ENCODE data around the gene SLC13A3. TPM values are rescaled to one million over a fixed set of nuclear protein-coding genes. Genes with fewer than 3 reads are reported as not detected.

SLC13A3 gene
- total RNA-seq, 1 donor from 2014 or later = 7.9 TPM

DNA sequence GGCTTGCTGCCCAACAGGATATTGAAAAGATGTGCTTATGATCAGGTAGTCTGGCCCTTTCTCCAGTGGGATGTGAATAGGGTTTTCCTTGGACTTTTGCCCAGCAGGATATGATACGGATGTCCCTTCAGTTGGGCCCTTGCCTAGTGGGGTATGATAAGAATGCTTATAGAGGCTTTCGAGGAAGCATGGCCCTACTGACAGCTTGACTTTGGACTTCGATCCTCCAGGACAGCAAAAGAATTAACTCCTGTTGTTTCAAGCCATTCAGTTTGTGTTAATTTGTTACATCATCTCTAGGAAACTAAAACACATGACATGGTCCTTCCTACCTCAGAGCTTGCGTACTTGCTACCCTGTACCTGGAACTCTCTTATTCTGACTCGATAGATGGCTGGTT is 128.2 kb downstream of the SLC13A3 start:
- no peak for DNase-seq (ENCODE audit: extremely low spot score, unreplicated experiment)
- H3K4me1 Mint-ChIP-seq (ENCODE audit: unreplicated experiment) = no peaks in the 10 kb centered on the region
- TF ChIP-seq, protein P1, sequence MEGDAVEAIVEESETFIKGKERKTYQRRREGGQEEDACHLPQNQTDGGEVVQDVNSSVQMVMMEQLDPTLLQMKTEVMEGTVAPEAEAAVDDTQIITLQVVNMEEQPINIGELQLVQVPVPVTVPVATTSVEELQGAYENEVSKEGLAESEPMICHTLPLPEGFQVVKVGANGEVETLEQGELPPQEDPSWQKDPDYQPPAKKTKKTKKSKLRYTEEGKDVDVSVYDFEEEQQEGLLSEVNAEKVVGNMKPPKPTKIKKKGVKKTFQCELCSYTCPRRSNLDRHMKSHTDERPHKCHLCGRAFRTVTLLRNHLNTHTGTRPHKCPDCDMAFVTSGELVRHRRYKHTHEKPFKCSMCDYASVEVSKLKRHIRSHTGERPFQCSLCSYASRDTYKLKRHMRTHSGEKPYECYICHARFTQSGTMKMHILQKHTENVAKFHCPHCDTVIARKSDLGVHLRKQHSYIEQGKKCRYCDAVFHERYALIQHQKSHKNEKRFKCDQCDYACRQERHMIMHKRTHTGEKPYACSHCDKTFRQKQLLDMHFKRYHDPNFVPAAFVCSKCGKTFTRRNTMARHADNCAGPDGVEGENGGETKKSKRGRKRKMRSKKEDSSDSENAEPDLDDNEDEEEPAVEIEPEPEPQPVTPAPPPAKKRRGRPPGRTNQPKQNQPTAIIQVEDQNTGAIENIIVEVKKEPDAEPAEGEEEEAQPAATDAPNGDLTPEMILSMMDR (conservative IDR thresholded peaks at IDR 0.05) = no peak
- no peak overlapping the region for H3K27ac Mint-ChIP-seq
- H3K4me3 Mint-ChIP-seq = no peak overlapping the region
- H3K9me3 Mint-ChIP-seq = no peaks in the 10 kb centered on the region
- no peaks in the 10 kb centered on the region for H3K36me3 Mint-ChIP-seq
- H3K27me3 Mint-ChIP-seq = peaks cover 40% of the 10 kb centered on the region

DNA sequence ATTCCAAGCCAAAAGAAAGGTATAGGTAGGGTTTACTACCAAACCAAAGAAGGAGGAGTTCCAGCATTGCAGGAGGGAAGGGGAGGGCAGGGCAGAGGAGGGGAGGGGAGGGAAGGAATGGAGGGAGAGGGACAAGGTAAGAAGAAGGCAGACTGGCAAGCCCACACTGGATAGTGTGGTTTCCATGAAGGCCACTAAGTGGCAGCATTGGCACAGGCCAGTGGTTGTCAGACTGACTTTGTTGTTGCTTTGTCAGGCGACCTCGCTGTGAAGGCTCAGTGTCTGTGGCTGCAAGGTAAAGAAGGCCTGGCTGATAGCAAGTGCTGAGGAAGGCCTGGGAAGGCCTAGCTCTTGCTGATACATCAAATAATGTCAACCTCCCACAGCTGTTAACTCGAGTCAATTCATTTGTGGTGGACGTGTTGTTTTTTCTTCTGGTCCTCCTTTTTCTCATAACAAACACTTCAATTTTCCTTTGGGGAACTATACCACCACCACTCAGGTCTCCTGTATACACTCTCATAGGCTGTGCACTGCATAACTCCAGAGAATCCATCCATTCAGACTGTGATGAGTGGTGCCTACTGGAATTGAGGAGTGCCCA is 130.2 kb downstream of the SLC13A3 start:
- peaks cover 36% of the 10 kb centered on the region for H3K27me3 Mint-ChIP-seq
- H3K27ac Mint-ChIP-seq = no peak overlapping the region
- no peaks in the 10 kb centered on the region for H3K9me3 Mint-ChIP-seq
- no peaks in the 10 kb centered on the region for H3K36me3 Mint-ChIP-seq
- DNase-seq (ENCODE audit: extremely low spot score, unreplicated experiment) = no peak
- no peak overlapping the region for H3K4me3 Mint-ChIP-seq
- H3K4me1 Mint-ChIP-seq (ENCODE audit: unreplicated experiment) = no peaks in the 10 kb centered on the region
- TF ChIP-seq, protein P1 (conservative IDR thresholded peaks at IDR 0.05) = peak; percentile 81

DNA sequence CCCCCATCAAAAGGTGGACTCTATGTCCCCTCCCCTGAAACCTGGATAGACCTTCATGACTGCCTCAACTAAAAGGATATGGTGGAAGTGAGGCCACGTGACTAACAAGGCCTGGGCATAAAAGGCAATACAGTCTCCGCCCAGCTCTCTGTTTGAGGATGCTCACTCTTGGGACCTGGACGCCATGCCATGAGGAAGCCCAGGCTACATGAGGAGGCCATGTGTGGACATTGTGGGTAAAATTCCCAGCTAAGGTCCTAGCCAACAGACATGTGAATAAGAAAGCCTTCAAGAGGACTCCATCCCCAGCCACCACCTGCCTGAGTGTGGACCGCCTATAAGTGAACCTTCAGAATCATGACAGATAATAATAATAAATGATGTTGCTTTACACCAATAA is 130.7 kb downstream of the SLC13A3 start:
- Mint-ChIP-seq H3K36me3 (no peaks in the 10 kb centered on the region), H3K4me1 (ENCODE audit: unreplicated experiment) (no peaks in the 10 kb centered on the region), H3K4me3 (no peak overlapping the region), H3K27ac (no peak overlapping the region), H3K9me3 (no peaks in the 10 kb centered on the region), H3K27me3 (peaks cover 36% of the 10 kb centered on the region)
- TF ChIP-seq, protein P1 (conservative IDR thresholded peaks at IDR 0.05) = no peak
- DNase-seq (ENCODE audit: extremely low spot score, unreplicated experiment) = no peak

DNA sequence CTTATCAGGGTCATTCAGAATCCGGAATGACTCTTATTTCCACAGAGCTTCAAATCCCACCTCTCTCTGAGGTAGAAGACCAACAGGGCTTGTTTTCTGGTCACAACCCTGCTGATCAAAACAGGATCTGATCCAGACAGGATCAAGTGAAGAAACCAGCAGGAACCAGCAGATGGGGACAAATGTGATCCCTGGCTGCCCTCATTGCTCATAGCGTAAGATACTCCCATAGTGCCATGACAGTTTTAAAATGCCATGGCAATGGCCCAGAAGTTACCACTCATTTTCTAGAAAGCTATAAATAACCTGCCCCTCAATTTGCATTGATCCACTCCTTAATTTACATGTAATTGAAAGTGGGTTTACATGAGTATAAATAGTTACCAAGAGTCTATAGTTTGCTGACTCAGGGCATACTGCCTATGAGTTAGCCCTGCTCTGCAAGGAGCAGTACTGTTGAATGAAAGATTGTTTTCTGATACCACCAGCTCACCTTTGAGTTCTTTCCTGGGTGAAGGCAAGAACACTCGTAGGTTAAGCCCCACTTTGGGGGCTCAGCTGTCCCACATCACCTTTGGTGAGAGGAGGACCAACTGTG is 131.7 kb downstream of the SLC13A3 start:
- no peak overlapping the region for H3K4me3 Mint-ChIP-seq
- no peak overlapping the region for H3K27ac Mint-ChIP-seq
- DNase-seq (ENCODE audit: extremely low spot score, unreplicated experiment) = no peak
- no peaks in the 10 kb centered on the region for H3K36me3 Mint-ChIP-seq
- H3K4me1 Mint-ChIP-seq (ENCODE audit: unreplicated experiment) = no peaks in the 10 kb centered on the region
- TF ChIP-seq, protein P1 (conservative IDR thresholded peaks at IDR 0.05) = no peak
- H3K9me3 Mint-ChIP-seq = no peaks in the 10 kb centered on the region
- H3K27me3 Mint-ChIP-seq = peaks cover 29% of the 10 kb centered on the region

DNA sequence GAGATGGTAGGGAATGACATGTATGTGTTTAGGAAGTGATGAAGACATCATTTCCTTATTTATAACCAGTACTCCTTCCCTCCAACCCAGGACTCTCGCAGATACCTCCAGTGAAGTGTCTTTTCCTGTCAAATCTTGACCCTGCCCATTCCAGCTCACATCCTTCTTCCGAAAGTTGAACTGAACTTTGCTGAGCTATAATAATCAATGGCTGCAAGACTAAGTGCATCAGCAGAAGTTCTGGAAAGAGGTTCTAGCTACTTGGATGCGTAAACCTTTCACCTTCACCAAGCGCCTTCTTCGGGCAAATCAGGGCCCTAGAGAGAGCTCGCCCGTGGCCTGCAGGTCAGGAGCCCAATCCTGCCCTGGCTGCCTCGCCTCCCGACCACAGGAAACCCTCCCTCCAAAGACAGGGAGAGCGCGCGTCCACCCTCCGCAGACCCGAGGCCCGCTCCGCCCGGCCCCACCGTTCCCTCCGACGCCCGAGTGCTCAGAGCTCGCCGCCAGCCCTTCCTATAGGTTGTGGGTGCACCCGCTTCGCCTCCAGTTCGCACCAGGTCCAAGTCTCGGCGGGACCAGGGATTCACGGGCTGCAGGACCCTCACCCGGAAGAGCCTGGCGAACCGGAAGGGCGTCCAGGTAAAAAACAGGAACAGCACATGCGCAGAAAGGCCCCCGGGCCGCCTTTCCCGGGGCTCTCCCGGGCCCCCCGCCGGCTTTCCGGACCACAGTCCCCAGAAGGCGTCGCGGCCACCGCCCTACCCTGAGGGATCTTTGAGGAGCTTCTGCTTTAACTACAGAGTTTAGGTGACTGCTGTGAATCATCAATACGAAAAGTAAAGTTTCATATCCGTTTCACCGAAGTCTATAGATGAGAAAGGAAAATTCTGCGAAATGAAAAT is 138.1 kb downstream of the SLC13A3 start, which contains the start of gene ZNF334:
Gene ZNF334 (minus strand): TSS at position 617 of the 902 bp plus-strand sequence. CDS start 1,457 bp downstream, outside the sequence.
- Mint-ChIP-seq H3K36me3 (peaks cover 35% of the 10 kb centered on the region), H3K9me3 (peaks cover 9% of the 10 kb centered on the region), H3K27me3 (peaks cover 12% of the 10 kb centered on the region), H3K4me3 (peak within 1 kb of the TSS; percentile 95), H3K4me1 (ENCODE audit: unreplicated experiment) (no peaks in the 10 kb centered on the region), H3K27ac (peak within 1 kb of the TSS; percentile 76)
- peak; percentile 76 for DNase-seq (ENCODE audit: extremely low spot score, unreplicated experiment)
- TF ChIP-seq, protein P1 (conservative IDR thresholded peaks at IDR 0.05) = no peak

Measured in type B pancreatic cell (in vitro differentiated cells).